Fibroblast of lung (primary cell): ENCODE data around the gene CYP2R1.

Source experiments
- EZH2 ChIP-seq: IDR thresholded peaks from 2 replicates; pipeline ENCODE4 v1.5.1; 2012; ENCODE audit warnings: low read length, control low read depth, mild to moderate bottlenecking; ENCODE audit errors: missing control alignments
- TF ChIP-seq, protein P1 (sequence below), 2 donors: IDR thresholded peaks in 1 of 2; conservative IDR thresholded peaks in 1 of 2; 1 replicate in 1 of 2; 2 replicates in 1 of 2; pipeline ENCODE4 v1.5.1; 2011 to 2012; ENCODE audit warnings: low read length in 2 of 2, control low read depth in 1 of 2, inconsistent platforms in 1 of 2, low read depth in 1 of 2, mild to moderate bottlenecking in 1 of 2

DNA sequence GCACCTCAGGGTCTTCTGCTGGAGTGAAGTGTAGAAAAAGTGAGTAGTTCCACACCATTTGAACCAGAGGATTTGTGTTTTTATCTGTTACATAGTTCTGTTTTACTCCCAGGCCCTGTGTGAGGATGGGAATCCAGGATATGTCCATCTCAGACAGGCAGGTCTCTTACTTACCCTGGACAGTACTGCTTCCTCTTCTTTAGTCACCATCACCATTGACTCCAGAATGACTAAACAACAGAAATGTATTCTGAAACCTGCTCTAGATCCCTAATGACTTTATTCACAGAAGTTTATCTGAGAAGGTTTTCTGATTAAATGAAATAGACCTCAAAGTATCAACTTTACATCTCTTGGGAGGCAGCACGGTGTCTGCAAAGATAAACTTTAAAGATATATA is 33.6 kb downstream of the CYP2R1 start:
- TF ChIP-seq, protein P1, sequence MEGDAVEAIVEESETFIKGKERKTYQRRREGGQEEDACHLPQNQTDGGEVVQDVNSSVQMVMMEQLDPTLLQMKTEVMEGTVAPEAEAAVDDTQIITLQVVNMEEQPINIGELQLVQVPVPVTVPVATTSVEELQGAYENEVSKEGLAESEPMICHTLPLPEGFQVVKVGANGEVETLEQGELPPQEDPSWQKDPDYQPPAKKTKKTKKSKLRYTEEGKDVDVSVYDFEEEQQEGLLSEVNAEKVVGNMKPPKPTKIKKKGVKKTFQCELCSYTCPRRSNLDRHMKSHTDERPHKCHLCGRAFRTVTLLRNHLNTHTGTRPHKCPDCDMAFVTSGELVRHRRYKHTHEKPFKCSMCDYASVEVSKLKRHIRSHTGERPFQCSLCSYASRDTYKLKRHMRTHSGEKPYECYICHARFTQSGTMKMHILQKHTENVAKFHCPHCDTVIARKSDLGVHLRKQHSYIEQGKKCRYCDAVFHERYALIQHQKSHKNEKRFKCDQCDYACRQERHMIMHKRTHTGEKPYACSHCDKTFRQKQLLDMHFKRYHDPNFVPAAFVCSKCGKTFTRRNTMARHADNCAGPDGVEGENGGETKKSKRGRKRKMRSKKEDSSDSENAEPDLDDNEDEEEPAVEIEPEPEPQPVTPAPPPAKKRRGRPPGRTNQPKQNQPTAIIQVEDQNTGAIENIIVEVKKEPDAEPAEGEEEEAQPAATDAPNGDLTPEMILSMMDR (conservative IDR thresholded peaks at IDR 0.05 in 1 of 2, IDR thresholded peaks at IDR 0.05 in 1 of 2; ENCODE audit: low read depth in 1 of 2, low read length in 2 of 2): no peak
- no peak for TF ChIP-seq EZH2
